Fibroblast of skin of left quadriceps (primary cell): Measurements from ENCODE around the gene NCOR1.
"Not testable (repeated sequence)": the region's sequence is repeated elsewhere in the genome, so short reads cannot be mapped to it uniquely, and the experiment has no call there.

ENCODE experiments used
- DNase-seq, 2 experiments: peaks; one replicate each; pipeline ENCODE4 v3.0.0-alpha.2; 2013; ENCODE audit warnings: low read depth in 2 of 2

NCOR1 gene

DNA sequence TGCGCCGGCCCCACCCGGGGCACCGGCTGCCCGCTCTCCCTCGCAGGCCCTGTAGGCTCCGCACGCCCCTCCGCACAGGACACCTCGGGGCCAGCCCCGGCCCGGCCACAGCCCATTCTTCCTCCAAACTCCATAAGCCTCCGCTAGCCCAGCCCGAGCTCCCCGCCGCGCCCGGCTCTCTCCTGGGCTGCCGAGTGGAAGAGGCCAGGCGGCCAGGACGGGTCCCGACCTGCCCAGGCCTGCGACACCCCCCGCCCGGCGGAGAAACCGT lies 397 bp downstream of the NCOR1 start:
- no peak for DNase-seq

DNA sequence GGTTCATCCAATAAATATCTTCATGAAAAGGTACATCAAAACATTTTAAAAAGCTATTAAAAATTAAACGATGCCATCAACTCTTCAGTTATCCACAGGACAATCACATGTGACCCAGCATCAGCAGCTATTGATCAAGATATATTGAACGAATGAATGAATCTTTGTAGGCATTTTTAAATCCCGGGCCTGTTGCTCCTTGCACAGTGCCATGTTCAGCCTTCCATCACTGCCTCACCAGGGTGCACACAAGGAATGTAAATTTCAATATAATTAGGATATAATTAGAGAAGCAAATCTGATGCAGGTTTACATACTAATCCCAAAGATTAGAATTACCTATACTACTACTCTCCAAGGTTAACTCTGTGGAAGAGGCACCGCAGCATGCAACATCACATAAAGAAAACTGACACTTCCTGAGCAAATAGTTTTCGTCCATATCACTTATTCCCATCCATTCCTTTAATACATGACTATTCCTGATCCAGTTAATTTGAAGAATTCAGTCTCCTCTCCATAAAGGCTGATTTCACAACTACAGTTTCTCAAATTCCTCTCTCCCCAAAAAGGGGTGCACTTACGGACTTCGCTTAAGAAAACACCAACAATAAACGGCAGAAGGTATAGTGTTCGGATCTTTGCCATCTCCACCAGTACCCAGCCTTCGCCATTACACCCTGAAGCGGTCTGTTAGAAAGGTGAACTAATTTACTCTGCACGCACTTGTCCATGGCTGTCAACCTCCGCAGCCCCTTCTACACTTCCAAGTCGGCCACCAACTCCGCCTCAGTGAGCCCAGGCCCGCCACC lies 938 bp downstream of the NCOR1 start:
- DNase-seq, result no peak

DNA sequence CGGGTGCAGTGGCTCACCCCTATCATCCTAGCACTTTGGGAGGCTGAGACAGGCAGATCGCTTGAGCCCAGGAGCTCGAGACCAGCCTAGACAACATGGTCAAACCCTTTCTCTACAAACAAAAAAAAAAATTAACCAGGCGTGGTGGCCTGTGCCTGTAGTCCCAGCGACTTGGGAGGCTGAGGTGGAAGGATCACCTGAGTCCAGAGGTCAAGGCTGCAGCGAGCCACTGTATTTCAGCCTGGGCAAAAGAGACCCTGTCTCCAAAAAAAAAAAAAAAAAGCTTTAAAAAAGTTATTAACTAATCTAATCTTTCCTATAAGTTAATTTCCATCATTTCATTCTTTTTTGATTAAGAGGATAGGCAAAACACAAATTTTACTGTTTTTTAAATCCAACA lies 2.5 kb downstream of the NCOR1 start:
- no peak for DNase-seq

DNA sequence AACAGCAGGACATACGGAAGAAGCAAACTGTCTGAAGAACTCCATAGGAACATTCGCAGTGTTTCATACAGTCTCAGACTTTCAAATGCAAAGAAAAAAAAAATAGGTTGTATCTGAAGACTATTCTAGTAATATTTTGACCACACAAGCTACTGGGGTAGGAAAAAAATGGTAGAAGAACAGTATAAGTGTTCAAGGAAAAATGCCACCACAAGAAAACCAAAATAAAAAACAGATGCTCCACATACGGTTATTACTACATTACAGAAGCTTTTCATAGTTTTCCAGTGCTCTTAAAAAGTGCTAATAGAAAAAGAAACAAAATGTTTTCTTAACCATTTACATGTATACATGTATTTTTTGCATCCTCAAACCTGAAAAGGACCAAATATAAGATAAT lies 3.7 kb downstream of the NCOR1 start:
- peak; percentile 36 to 48 for DNase-seq

DNA sequence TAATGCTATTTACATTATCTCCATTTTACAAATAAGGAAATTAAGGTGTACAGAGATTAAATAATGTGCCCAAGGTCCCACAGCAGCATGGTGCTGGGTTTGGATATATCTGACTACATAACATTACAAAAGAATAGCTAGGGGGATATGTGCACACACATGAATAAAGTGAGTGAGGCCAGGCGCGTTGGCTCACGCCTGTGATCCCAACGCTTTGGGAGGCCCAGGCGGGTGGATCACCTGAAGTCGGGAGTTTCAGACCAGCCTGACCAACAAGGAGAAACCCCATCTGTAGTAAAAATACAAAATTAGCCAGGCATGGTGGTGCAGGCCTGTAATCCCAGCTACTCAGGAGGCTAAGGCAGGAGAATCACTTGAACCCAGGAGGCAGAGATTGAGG lies 10.6 kb downstream of the NCOR1 start:
- not testable (repeated sequence) for DNase-seq

DNA sequence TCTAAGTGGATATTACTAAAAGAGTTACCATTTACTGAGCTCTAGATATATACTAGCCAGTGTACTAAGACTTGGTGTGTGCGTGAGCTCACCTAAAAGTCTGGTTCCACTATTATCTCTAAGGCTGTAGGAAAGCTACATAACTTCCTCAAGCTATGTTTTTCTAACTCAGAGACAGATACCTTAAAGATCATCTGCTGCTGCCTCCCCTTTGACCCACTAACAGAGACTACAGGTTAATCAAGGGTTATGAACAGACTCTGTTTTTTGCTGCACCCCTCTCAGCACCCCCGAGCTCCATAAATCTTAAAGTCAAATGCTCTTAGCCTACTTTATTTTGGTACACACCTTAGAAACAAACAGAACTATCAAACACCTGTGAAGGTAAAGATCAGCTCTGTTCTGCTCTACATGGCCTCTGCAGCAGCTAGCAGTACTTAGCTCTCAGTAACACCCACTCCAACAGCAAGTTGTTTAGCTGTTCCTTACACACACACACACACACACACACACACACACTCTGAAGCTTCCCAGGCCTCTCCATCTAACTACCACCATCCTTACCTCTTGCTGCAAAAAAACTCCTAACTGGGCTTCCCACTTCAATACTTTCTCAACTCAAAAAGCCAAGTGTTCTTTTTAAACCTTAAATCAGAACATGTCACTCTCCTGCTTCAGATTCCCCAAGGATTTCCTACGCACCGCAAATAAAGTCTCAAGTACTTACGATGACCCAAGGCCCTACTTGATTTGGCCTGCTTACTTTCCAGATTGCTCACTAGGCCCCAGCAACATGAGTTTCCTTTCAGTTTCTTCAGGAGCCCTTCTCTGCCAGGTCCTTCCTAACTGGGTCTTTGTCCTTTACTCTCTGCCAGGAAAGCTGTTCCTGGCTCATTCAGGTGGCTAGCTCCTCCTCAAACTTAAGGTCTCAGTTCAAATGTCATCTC lies 12.5 kb downstream of the NCOR1 start:
- DNase-seq, result not testable (repeated sequence)

DNA sequence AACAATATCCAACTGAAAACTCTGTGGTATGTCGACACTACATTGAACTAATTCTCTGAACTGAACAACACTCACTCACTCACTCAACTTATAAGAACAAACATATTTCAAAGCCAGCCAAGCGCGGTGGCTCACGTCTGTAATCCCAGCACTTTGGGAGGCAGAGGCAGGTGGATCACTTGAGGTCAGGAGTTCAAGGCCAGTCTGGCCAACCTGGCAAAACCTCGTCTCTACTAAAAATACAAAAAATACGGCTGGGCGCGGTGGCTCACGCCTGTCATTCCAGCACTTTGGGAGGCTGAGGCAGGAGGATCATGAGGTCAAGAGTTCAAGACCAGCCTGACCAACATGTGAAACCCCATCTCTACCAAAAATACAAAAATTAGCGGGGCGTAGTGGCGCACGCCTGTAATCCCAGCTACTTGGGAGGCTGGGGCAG lies 13.6 kb downstream of the NCOR1 start:
- DNase-seq, result not testable (repeated sequence)

DNA sequence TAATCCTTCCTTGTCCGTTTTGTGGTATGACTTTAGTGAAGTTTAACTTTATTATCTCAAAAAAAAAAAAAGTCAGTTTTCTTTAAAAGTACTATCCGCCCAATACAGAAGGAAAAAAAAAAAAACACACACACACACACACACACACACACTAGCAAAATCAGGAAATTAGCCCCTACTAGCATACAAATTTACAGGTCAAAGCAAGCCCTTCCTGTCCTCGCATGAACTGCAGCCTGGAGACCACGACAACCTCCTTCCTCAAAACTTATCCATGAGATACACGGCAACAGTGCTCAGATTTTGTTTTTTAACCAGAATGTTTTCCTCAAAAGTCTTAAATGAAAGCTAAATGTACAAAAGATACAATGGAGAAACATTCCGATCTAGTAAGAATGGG lies 16.2 kb downstream of the NCOR1 start:
- no peak for DNase-seq

DNA sequence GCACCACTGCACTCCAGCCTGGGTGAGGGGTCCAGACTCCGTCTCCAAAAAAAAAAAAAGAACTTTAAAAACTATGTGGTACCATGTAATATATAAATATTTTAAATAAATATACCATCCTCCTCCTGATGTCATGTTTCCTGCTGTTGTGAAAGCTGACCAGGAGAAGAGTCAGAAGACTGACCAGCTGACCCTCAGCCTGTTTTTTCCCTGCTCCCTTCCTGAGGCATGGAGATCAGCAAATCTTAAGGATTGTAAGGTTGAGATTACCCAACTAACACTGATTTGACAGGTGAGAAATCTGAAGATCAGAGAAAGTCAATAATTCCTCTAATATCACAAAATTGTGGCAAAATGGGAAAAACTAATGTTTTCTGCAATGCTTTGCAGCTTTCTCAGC lies 18.1 kb downstream of the NCOR1 start:
- DNase-seq, result no peak

DNA sequence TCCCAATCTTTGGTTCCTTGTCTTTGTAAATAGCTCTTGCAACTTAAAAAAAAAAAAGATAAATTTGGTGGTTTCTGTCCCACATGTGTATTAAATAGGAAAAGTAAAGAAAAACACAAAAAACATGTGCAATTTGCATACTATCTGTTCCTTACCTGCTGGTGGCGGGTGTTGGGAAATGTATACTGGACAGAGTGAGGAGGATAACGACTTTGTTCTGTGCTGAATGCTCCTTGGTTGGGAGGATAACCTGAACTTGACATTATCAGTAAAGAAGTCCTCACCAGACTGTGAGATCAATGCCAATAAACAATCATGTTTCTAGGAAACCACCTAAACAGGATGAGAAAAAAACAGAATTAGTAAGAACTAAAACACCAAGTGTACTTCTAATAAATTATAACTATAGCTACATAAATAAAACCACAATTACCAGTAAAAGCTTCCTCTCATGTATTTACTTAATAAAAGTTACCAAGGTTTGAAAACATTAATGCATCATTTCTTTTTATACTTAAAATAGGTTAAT lies 21.0 kb downstream of the NCOR1 start:
- DNase-seq, result not testable (repeated sequence)

DNA sequence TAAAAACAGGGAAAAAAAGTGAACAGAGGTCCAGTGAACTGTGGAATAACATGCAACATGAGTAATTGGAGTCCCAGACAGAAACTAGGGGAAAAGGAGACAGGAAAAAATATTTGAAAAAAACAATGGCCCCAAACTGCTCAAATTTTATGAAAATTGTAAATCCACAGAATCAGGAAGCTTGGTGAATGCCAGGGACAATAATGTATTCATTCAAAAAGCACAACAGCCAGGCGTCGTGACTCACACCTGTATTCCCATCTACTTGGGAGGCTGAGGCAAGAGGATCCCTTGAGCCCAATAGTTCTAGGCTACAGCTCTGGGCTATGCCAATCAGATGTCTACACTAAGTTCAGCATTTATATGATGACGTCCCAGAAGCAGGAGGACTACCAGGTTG lies 23.7 kb downstream of the NCOR1 start:
- no peak for DNase-seq

DNA sequence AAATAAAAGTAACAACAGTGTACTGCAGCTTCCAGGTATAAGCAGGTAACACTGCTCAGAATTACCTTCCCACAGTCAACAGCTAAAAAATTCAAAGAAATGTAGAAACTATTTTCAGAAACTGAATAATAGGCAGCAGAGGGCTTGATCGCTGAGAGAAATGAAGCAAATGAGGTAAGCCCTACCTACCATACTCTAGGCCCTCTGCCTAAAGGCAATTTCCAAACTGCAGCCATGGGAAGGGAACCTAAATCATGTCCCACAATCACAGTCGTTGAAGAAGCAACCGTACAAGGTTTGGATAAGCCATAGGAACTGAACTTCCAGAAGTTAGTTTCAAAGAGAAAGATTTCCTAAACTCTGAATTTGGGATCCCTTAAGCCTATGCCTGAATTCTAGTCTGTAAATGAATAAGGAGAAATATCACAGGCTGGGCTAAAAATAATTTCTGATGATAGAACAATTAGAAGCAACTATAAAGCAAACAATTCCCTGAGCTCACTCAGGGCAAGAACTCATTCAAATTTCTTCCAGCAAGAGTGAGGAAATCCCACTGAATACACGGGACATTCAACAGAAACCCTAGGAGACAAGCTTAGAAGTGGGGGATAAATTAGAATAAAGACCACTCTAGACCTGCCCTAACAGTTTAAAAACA lies 24.5 kb downstream of the NCOR1 start:
- DNase-seq, result no peak

DNA sequence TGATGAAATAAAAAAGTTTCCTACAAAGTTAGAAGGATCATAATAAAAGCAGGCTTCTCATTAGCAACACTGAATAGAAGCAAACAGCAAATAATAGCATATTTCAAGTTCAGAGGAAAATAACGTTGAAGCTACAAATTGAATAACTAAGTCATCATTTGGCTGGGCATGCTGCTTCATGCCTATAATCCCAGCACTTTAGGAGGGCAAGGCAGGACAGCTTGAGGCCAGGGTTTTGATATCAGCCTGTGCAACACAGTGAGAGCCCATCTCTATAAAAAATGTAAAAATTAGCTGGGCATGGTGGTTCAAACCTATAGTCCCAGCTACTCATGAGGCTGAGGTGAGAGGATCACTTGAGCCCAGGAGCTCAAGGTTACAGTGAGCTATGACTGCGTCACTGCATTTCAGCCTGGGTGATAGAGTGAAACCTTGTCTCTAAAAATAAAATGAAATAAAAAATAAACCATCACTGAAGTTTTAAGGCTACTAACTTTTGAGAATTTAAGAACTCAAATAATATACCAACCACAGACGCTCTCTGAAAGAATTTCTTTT lies 25.5 kb downstream of the NCOR1 start:
- no peak for DNase-seq

DNA sequence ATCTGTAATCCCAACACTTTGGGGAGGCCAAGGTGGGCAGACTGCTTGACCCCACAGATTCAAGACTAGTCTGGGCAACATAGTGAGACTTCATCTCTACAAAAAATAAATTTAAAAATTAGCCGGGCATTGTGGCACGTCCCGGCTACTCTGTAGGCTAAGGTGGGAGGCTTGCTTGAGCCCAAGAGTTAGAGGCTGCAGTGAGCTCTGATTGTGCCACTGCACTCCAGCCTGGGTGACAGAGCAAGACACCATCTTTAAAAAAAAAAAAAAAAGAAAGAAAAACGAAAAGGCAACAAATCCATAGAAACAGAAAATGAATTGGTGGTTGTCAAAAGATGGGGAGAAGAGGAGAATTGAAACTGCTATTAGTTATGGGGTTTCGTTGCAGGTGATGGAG lies 27.7 kb downstream of the NCOR1 start:
- DNase-seq, result no peak

DNA sequence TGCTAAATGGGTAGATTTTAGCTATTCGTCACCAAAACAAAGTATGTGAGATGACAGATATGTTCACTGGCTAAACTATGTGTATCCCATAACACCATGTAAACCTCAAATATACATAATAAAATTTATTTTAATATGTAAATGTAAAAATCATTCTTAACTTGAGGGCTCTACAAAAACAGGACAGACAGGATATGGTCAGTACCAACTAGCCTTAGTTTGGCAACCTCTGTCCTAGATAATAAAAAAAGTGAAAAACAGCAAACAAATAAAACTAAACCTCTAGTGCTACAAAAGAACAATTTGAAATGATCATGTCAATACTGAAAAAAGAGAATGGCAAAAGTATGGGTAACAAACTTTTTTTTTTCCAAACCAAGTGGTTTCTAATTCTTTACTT lies 33.8 kb downstream of the NCOR1 start:
- DNase-seq, result no peak

DNA sequence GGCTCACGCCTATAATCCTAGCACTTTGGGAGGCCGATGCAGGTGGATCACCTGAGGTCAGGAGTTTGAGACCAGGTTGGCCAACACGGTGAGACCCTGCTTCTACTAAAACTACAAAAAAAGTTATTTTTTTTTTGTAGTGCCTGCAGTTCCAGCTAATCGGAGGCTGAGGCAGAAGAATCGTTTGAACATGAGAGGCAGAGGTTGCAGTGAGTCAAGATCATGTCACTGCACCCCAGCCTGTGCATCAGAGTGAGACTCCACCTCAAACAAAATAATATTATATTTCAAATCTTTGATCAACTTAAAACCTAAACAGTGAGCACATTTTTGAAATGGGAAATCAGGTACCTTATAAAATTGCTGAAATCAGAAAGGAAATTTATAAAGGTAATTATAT lies 36.5 kb downstream of the NCOR1 start:
- no peak for DNase-seq

DNA sequence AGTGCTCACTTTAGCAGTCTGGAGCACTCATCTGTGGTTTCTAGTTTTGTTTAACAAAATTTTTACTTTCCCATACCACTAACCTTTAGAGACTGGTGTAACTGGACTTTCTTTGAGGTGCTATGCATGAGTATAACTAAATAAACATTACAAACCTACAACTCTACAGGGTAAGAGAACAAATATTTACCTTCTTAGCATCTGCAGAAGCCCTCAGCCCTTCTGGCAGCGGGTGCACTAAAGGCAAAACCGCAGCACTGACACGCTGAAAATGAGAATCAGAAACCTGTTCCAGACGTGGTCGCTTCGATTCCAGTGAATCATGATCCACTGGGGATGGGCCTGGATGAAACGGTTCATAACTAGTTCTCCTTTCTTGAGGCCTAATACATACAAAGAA lies 43.7 kb downstream of the NCOR1 start:
- no peak for DNase-seq

DNA sequence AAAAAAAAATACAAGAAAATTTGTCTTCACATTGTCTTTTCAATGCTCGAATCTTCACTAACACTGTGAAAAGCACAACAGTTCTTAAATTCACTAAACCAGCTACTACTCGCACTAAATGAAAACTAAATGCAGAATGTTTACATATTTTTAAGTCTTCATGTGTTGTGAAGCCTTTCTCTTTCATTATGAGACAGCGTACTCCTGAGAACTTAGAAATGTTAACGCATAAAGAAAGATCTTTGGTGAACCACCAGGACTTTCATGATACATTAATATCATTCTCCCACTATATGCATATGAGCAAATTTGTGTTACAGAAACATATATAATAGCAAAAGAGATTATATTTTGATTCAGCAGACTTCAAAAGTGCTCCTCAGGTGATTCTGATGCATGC lies 48.6 kb downstream of the NCOR1 start:
- DNase-seq, result not testable (repeated sequence)

DNA sequence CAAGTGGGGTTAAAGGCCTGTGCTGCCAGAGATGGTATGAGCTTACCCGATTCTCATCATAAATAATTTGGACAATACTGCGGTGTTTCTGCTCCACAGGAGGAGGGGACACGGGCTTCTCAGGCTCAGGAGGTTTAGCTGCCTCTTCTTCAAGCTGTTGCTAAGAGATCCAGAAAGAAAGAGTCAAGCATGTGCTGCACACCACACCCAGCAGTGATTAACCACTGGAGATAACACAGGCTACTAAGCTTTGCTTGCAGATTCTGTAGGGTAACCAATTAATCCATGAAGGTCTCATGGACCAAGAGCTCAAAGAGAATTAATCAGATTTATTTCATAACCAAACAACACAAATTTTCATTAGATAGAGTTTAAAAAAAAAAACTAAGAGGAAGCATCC lies 56.6 kb downstream of the NCOR1 start:
- DNase-seq, result no peak

DNA sequence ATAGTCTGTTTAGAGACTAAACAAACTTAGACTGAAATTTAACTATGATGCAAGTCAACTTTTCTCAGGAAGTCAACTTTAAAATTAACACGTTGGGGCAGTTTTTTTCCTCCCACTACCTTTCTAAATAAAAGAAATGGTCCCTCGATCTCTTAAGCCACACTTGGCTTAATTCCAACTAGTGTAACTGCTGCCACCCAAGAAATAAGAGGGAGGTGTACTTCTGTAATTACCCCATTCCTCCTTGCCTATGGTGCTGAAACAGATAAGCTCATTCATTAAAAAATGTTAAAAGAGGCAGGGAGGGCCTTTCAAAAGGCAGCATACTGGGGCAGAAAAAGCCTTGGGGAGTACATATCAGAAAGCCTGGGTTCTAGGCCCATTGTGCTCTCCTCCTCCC lies 59.8 kb downstream of the NCOR1 start:
- DNase-seq, result no peak

DNA sequence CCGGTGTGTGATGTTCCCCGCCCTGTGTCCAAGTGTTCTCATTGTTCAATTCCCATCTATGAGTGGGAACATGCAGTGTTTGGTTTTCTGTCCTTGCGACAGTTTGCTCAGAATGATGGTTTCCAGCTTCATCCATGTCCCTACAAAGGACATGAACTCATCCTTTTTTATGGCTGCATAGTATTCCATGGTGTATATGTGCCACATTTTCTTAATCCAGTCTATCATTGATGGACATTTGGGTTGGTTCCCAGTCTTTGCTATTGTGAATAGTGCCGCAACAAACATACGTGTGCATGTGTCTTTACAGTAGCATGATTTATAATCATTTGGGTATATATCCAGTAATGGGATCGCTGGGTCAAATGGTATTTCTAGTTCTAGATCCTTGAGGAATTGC lies 63.0 kb downstream of the NCOR1 start:
- not testable (repeated sequence) for DNase-seq

DNA sequence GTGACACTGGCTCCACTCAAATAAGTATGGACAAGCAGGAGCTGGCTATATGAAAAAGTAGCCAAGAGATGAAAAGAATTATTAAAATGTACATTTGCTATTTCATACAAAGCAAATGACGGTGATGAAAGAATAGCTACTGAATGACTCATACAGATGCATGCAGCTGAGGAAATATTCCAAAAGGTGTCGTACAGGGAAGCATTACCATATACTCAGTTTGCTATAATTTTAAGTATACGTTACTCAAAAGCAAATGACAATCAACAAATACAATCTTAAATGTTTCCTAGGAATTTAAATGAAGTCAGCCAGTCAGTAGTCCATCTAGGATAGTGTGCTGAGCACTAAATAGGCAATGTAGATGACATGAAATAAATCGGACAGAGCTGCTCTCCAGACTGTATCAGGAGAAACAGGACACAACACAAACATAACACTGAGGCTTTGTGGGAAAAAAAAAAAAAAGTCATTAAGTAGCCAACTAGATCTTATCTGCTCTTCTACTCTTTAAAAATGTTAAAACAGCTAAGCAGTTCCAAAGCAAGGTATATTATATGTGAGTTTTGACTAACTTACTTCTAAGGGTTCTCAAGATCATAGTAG lies 65.0 kb downstream of the NCOR1 start:
- DNase-seq, result peak in 1 of 2 experiments; percentile 15
